Anterior cingulate cortex (tissue), 58 donors: ENCODE results near the gene FRMD3.

Experiments
- DNase-seq, 58 donors: peaks; one replicate each; lab custom pipeline; 2025; lab: John Stamatoyannopoulos, UW

Gene FRMD3

GRCh38 chr9:83257937-83258891, 280.0 kb downstream of the FRMD3 start:
- DNase-seq, result no peak

- DNase-seq, result no peak
Observed at GRCh38 chr9:83247732-83248131, 290.5 kb downstream of the FRMD3 start.

- DNase-seq, result no peak
Observed at GRCh38 chr9:83245979-83246659, 292.1 kb downstream of the FRMD3 start.

- no peak for DNase-seq
Observed at GRCh38 chr9:83242066-83242465, 296.1 kb downstream of the FRMD3 start.

- no peak for DNase-seq
Observed at GRCh38 chr9:83240671-83241070, 297.5 kb downstream of the FRMD3 start.

- DNase-seq, result no peak
Observed at GRCh38 chr9:83239747-83240146, 298.5 kb downstream of the FRMD3 start.

- DNase-seq, result no peak
Observed at GRCh38 chr9:83238871-83239640, 299.1 kb downstream of the FRMD3 start.

- DNase-seq, result no peak
Observed at GRCh38 chr9:83236029-83236696, 302.0 kb downstream of the FRMD3 start.

GRCh38 chr9:83235526-83235925, 302.7 kb downstream of the FRMD3 start:
- DNase-seq, result no peak

GRCh38 chr9:83234541-83234940, 303.7 kb downstream of the FRMD3 start:
- no peak for DNase-seq

- DNase-seq, result no peak
Observed at GRCh38 chr9:83233647-83234046, 304.6 kb downstream of the FRMD3 start.

- no peak for DNase-seq
Observed at GRCh38 chr9:83231039-83231438, 307.2 kb downstream of the FRMD3 start.

- DNase-seq, result no peak
Observed at GRCh38 chr9:83220730-83221129, 317.5 kb downstream of the FRMD3 start.

- peak in 1 of 58 donors; percentile 2 for DNase-seq
Observed at GRCh38 chr9:83219924-83220438, 318.2 kb downstream of the FRMD3 start.

- peak in 54 of 58 donors; percentile 5 to 91 (median 56) for DNase-seq
Observed at GRCh38 chr9:83219154-83219923, 318.9 kb downstream of the FRMD3 start.

- DNase-seq, result no peak
Observed at GRCh38 chr9:83218411-83219090, 319.6 kb downstream of the FRMD3 start.

GRCh38 chr9:83209188-83209731, 328.9 kb downstream of the FRMD3 start:
- no peak for DNase-seq

GRCh38 chr9:83208065-83208850, 329.9 kb downstream of the FRMD3 start:
- no peak for DNase-seq
